Measurements from ENCODE around the gene TDRKH.
"Not testable (repeated sequence)": the region's sequence is repeated elsewhere in the genome, so short reads cannot be mapped to it uniquely, and the experiment has no call there.

TDRKH gene

GRCh38 chr1:151759241-151759640 is 31.1 kb downstream of the TDRKH start:
- DNase-seq, result no peak

- DNase-seq, result no peak
Observed at GRCh38 chr1:151756291-151756690, 34.0 kb downstream of the TDRKH start.

DNA sequence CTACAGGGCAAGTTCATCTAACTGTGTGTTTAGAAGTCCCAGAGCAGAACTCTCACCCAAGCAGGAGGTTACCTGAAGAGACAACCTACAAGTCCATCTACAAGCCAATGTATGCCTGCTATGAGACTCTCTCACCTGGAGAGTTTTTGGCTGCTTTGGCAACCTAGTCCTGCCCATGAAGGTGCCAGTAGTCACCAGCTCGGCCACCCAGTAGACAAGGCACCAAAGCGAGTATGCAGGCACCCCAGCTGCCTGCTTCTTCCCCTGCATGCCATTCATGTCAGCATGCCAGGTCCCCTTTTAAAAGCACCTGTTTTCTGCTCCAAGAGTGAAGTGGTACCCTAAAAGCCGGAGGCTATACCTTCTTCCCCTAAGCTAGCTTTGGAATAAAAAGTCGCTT is 48.8 kb downstream of the TDRKH start:
- no peak for DNase-seq

- DNase-seq, result peak; percentile 85
Observed at GRCh38 chr1:151739590-151740355, 50.5 kb downstream of the TDRKH start.

- no peak for DNase-seq
Observed at GRCh38 chr1:151737479-151737878, 52.8 kb downstream of the TDRKH start.

DNA sequence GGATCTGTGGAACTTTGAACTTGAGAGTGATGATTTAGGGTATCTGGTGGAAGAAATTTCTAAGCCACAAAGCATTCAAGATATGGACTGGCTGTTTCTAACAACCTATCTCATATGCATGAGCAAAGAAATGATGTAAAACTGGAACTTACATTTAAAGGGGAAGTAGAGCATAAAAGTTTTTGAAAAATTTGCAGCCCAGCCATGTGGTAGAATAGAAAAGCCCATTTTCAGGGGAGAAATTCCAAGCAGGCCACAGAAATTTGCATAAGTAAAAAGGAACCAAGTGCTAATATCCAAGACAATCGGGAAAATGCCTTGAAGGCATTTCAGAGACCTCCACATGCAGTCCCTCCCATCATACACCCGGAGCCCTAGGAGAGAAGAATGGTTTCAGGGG is 53.3 kb downstream of the TDRKH start:
- no peak for DNase-seq

DNA sequence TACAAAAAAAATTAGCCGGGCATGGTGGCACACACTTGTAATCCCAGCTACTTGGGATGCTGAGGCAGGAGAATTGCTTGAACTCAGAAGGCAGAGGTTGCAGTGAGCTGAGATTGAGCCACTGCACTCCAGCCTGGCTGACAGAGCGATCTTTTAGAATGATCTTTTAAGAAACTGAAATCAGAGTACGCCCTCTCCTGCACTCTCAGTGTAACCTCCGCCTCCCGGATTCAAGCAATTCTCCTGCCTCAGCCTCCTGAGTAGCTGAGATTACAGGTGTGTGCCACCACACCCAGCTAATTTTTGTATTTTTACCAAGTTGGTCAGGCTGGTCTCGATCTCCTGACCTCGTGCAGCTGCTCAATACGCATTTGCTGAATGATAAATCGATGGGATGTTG is 56.3 kb downstream of the TDRKH start:
- DNase-seq, result not testable (repeated sequence)

DNA sequence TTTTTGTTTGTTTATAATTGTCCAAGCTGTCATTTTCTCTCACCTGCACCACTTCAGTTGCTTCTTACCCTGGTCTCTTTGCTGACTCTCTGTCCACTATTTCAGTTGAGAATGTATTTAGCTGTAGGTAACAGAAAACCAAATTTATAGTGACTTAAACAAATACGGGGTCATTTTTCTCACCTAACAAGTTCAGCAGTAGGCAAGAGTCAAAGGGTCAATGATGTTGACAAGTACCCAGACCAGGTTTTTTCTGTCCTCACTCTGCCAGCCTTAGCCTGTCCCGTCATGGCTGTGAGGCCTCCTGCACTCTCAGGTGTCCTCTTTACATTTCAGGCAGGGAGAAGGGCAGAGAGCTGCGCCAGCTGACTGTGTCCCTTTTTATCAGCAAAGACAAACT is 57.2 kb downstream of the TDRKH start:
- DNase-seq, result no peak

DNA sequence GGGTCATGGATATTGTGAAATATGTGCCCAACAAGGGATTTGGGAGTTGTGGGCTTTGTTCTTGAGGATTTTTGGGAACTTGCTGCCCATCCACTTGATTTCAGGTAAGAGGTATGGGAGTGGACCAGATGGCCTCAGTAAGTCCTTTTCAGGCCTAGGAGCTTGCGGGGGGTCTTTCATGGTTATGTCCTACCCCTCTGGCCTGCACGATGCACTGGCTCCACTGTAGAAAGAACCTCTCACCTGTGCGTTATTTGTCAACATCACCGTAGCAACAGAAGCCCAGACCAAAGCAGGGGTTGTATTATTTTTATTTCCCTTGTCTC is 60.4 kb downstream of the TDRKH start:
- no peak for DNase-seq

DNA sequence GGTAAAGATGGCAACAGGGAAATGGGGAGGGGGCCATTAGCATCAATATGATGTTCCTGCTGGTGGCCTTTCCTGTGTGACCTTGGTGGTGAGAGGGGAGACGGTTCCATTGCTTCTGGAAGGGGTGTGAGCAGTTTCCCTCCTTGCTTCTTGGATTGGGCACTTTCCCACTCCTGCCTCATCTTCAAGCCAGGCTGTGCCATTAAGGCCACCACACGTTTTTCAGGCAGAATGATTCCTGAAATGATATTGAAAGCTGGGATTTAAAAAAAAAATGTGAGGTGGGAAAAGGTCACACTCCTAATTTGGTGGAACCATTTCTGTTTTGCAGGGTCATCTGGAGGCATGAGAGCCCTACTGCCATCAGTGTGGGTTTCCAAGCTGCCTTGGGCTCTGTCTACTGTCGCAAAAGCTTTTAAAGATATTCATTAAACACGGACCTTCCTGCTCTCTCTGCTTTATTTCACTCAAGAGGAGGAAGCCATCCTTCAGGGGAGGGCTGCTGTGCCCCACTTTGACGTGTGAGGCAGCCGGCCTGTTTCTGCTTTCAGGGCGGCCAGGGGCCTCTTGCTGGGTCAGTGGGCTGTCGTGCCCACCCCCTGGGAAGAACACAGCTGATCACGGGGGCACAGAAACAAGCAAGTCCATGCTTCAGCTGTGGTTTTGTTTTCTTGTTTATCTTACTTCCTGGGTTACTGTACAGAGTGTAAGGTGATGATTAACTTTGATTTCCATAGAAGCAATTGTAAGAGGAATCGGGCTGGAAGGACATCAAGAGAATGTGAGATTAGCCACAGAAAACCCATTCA is 60.9 kb downstream of the TDRKH start:
- DNase-seq, result no peak

DNA sequence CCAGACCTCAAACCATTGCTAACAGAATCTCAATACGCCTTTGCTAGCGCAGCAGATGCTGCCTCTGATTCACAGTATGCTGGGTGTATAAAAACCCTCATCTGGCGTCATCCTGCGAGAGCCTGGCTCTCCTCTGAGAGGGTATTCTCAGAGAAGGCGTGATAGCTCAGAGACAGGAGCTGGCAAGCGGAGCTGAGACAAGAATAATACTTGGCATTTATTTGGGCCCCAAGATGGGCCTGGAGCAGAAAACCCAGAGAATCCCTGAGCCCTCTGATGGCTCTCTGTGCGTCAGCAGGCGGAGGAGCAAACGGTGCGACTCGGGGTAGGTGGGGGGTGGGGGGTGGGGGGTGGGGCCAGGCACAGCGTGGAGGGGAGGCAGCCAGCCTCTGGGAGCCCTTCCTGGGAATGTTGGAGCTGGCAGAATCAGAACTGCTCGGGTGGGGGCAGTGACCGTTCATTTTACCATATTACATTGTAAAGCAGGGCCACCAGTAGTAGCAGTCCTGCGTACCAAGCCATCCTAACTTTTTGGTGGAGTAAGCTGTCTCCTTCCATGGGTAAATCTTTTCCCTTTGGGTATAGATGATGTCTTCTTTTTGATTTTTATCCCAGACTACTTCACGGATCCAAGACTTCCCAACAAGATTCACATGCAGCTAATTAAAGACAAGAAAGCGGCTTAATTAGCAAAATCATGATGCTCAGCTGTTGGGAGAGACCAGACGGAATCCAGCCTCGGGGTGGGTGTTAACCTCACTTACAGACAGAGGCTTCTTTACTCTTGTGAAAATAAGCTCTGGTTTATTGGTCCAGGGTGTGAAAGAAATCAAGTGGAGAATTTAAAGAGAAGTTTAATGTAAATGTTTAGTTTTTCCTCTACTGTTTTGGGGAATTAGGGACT is 61.9 kb downstream of the TDRKH start:
- peak; percentile 39 for DNase-seq

DNA sequence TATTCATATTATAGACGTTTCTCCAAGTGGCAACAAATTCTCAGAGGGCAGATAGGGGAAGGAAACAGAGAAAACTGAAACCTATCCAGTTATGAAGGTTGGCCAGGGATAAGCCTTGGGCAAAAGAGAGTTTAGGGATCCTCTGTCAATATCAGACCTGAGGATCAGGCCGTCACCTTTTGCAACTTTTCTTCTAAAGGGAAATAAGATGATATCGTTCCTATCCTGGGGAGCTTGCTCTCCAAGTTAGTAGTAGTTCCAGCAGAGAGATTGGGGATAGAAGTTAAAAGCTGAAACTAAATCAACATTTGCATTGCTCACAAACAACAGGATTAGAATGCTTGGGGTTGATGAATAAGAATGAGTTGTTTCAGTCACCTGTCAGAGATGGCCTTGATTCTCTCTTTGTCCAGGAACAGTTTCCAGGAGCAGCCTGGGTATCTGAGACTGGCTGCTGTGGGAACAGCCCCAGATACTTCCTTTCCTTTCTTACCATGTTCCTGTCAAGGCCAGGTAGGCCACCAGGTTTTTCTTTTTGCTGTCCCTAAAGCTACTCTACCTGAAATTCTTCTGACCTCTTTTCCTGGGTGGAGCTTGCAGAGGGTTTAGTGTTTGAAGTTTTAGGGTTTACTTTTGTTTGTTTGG is 66.5 kb downstream of the TDRKH start:
- no peak for DNase-seq
